GM18861 (cell line): ENCODE measurements around the gene LRFN2.

Source experiments
- ATAC-seq: cut with Tn5 transposase; IDR thresholded peaks from one replicate; pipeline ENCODE4 v1.9.1; 2021; ENCODE audit not compliant: unreplicated experiment

The LRFN2 gene

GRCh38 chr6:40480678-40481077 is 106.5 kb downstream of the LRFN2 start:
- no peak for ATAC-seq

DNA sequence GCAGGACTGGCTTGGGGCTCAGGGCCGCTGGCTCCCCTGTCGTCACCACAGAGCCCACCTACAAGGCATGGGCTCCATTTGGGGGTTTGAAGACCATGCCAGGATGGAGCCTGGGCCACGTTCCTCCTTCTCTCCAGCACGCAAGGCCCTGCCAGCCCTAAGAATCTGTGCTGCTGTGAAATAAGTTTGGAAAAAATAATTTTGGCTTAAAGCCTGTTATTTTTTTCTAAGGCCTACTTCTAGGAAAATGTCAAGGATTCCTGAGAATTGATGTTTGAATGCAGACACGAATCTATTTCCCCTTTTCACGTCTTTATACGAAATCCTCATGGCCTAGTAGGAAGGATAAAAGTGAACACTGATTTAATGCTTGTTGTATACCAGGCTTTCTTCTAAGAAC is 107.5 kb downstream of the LRFN2 start:
- ATAC-seq, result no peak

DNA sequence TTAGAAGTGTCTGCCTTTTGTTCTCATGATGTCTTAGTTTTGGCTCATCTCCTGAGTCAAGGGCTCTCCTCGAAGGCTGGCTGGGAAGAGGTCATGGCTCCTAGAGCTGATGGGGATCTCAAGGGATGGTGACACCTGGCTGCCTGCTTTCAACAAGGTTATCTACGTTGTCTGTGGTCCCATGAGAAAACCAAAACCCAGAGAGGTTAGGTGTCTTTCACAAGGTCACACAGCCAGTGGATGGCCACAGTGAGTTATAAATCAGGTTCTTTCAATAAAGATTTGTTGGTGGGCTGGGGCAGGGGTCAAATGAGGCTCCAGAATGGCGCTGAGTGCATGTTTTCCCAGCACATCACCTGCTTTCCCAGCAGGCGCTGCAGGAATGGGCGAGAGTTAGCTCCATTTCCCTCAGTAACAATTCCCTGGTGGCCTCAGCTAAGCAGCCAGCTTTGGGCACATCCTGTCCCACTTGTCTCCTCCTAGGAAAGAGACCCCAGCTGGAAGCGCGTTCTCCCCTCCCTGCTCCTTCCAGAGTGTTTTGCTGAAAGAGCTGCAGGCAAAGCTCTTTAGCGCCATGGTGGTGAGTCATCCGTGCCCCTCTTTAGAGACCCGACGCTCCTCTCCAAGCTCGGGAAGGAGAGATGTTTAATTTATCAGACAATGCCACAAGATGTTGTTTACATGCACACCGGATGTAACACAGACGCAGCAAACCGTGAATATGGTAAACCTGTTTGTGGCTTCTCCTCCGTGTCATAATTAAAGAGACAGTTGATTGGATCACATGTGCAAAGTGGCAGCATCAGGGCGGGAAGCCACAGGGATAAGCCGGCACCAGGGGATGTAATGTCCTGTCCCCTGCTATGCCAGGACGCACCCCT is 109.7 kb downstream of the LRFN2 start:
- ATAC-seq, result no peak

DNA sequence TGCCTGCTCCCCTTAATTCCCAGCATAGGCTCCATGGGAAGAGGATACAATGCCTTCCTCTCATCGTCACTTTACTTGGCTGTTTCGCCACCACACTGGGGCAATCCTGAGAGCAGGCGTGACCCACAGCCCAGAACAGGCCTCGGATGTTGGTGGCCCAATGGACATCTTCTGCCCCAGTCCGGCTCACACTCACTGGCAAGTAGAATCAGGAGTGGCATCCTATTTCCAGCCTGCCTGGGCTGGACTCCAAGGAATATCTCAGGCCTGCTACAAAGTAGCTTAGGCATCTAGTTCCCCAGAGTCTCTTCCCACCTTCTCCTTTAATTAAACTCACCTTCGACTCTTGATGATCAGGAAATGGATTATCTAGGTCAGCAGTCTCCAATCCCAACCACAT is 110.5 kb downstream of the LRFN2 start:
- no peak for ATAC-seq

GRCh38 chr6:40474937-40475336 is 112.2 kb downstream of the LRFN2 start:
- no peak for ATAC-seq

- ATAC-seq, result no peak
Measured at GRCh38 chr6:40473026-40473425, 114.1 kb downstream of the LRFN2 start.

DNA sequence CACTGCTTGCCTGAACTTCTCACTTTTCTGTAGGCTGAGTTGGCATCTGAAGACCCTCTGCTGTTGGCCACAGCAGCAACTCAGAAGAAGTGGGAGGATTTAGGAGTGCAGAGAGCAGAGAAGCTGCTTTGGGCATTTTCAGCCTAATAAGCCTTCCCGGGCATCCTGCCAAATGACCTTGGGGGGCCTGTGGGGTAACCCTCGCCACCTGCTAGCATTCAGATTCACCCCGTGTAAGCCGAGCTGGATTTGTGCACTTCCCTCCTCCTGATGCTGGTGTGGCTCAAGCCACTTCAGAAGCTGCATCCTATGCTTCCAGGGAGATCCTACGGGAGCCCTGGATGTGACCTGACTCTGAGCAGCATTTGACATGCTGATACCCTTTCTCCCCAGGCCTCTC is 114.8 kb downstream of the LRFN2 start:
- ATAC-seq, result no peak

- ATAC-seq, result no peak
Measured at GRCh38 chr6:40471243-40471642, 115.9 kb downstream of the LRFN2 start.

GRCh38 chr6:40469323-40469722 is 117.8 kb downstream of the LRFN2 start:
- ATAC-seq, result no peak

GRCh38 chr6:40466986-40467539 is 120.1 kb downstream of the LRFN2 start:
- no peak for ATAC-seq

GRCh38 chr6:40461643-40462042 is 125.5 kb downstream of the LRFN2 start:
- ATAC-seq, result no peak

- ATAC-seq, result no peak
Measured at GRCh38 chr6:40460380-40460779, 126.8 kb downstream of the LRFN2 start.

GRCh38 chr6:40457261-40457660 is 129.9 kb downstream of the LRFN2 start:
- ATAC-seq, result no peak

GRCh38 chr6:40456390-40457013 is 130.7 kb downstream of the LRFN2 start:
- ATAC-seq, result no peak

GRCh38 chr6:40455686-40456389 is 131.3 kb downstream of the LRFN2 start:
- no peak for ATAC-seq

- ATAC-seq, result no peak
Measured at GRCh38 chr6:40450483-40450882, 136.7 kb downstream of the LRFN2 start.

DNA sequence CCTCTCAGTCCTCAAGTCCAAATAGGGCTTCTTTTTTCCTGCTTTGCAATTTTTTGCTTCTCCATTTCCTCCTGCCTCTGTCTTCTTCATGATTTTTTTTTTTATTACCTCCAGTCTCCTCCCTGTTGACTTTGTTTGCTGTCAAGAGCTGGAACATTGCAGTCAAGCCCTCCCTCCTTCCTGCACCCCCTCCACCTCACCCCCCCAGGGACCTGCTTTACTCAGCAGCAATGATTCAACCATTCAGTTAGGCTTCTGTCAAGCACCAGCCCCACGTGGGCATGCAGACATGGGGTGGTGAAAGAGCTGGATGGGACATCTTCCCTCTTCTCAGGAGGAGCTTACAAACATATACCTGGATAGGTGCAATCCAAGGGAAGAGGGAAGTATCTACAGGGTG is 142.4 kb downstream of the LRFN2 start:
- no peak for ATAC-seq

- no peak for ATAC-seq
Measured at GRCh38 chr6:40444312-40444711, 142.9 kb downstream of the LRFN2 start.

GRCh38 chr6:40443842-40444241 is 143.3 kb downstream of the LRFN2 start:
- ATAC-seq, result no peak

- no peak for ATAC-seq
Measured at GRCh38 chr6:40442591-40442990, 144.6 kb downstream of the LRFN2 start.

- no peak for ATAC-seq
Measured at GRCh38 chr6:40441150-40441549, 146.0 kb downstream of the LRFN2 start.

GRCh38 chr6:40440053-40440452 is 147.1 kb downstream of the LRFN2 start:
- ATAC-seq, result no peak
